22Rv1 (cell line): ENCODE data around the gene PYHIN1.

Source experiments
- ZFX ChIP-seq: fragments of 450-650 bp; IDR thresholded peaks from 2 replicates; pipeline ENCODE4 v1.6.1; 2017; ENCODE audit warnings: antibody characterized with exemption, borderline replicate concordance
- TF ChIP-seq, protein P1 (sequence below): fragments of 450-650 bp; IDR thresholded peaks from 2 replicates; pipeline ENCODE4 v1.5.1; 2017; ENCODE audit warnings: mild to moderate bottlenecking

- TF ChIP-seq, protein P1, sequence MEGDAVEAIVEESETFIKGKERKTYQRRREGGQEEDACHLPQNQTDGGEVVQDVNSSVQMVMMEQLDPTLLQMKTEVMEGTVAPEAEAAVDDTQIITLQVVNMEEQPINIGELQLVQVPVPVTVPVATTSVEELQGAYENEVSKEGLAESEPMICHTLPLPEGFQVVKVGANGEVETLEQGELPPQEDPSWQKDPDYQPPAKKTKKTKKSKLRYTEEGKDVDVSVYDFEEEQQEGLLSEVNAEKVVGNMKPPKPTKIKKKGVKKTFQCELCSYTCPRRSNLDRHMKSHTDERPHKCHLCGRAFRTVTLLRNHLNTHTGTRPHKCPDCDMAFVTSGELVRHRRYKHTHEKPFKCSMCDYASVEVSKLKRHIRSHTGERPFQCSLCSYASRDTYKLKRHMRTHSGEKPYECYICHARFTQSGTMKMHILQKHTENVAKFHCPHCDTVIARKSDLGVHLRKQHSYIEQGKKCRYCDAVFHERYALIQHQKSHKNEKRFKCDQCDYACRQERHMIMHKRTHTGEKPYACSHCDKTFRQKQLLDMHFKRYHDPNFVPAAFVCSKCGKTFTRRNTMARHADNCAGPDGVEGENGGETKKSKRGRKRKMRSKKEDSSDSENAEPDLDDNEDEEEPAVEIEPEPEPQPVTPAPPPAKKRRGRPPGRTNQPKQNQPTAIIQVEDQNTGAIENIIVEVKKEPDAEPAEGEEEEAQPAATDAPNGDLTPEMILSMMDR, result no peak
- TF ChIP-seq ZFX, result no peak
These were observed 92.4 kb downstream of the PYHIN1 start for GRCh38 chr1:159023723-159024122.
